HG03039 (cell line): ENCODE results near the gene RFWD3.
"Not testable (repeated sequence)": the region's sequence is repeated elsewhere in the genome, so short reads cannot be mapped to it uniquely, and the experiment has no call there.

Experiments
- ATAC-seq: cut with Tn5 transposase; IDR thresholded peaks from one replicate; pipeline ENCODE4 v1.9.1; 2021; ENCODE audit warnings: mild to moderate bottlenecking, moderate library complexity; ENCODE audit not compliant: unreplicated experiment

The RFWD3 gene, protein sequence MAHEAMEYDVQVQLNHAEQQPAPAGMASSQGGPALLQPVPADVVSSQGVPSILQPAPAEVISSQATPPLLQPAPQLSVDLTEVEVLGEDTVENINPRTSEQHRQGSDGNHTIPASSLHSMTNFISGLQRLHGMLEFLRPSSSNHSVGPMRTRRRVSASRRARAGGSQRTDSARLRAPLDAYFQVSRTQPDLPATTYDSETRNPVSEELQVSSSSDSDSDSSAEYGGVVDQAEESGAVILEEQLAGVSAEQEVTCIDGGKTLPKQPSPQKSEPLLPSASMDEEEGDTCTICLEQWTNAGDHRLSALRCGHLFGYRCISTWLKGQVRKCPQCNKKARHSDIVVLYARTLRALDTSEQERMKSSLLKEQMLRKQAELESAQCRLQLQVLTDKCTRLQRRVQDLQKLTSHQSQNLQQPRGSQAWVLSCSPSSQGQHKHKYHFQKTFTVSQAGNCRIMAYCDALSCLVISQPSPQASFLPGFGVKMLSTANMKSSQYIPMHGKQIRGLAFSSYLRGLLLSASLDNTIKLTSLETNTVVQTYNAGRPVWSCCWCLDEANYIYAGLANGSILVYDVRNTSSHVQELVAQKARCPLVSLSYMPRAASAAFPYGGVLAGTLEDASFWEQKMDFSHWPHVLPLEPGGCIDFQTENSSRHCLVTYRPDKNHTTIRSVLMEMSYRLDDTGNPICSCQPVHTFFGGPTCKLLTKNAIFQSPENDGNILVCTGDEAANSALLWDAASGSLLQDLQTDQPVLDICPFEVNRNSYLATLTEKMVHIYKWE

DNA sequence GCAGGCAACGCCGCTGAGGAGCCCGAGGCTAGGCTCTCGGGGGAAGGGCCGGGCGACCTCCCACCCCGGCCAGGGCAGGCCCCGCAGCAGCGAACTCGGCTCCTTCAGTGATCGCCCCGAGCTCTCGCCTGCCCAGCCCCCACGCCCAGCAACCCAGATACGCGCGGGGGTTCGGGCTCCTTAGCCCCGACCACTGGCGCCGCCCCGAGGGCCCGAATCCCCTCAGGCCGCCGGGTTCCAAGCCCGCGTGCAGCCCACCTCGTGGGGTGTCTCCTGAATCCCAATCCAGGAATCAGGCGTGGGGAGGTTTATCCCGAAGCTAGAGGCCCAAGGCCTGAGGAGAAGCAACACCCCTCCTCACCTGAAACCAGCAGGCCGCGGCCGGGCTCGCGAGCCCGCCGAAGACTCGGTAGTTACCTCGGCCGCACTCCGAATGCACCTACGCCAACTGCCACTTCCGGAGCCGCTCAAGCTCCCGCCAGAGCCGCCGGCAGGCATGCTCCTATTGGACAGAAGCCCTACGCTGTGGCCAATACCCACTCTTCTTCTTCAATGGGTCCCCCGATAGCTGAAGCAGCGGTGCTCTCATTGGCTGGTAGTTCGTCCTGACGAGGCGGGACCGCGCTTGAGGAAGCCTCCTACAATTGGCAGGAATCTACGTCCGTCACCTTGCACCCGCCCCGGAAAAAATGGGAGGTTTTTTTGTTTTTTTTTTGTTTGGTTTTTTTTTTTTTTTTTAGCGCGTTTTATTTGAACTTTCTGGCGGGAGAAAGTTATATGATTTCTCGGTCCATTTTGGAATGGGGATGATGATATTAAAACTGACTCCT is at the start of gene RFWD3:
Gene RFWD3 (minus strand): TSS at position 453 of the 830 bp plus-strand sequence. CDS start 5,428 bp downstream, outside the sequence.
- peak; percentile 100 for ATAC-seq

GRCh38 chr16:74716355-74716754 is 49.7 kb upstream of the RFWD3 start:
- no peak for ATAC-seq

DNA sequence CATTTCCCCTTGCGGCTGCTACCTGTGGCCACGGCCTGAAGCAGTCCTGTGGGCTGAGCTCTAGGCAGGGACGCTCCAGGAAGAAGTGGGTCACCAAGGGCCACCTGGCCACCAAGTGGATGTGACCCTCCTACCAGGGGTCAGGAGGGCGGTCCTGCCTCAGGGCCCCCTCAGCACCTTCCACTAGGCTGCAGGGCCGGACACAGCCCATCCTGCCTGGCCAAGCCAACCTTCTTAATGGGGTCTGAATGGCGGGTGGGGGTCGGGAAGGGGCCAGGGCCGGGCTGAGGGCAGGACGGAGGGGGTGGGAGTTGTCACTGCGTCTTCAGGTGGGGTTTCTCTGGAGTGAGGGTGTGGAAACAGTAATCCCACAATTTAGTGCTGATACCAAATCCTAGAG is 47.2 kb upstream of the RFWD3 start:
- ATAC-seq, result no peak

GRCh38 chr16:74713325-74713724 is 46.6 kb upstream of the RFWD3 start:
- no peak for ATAC-seq

DNA sequence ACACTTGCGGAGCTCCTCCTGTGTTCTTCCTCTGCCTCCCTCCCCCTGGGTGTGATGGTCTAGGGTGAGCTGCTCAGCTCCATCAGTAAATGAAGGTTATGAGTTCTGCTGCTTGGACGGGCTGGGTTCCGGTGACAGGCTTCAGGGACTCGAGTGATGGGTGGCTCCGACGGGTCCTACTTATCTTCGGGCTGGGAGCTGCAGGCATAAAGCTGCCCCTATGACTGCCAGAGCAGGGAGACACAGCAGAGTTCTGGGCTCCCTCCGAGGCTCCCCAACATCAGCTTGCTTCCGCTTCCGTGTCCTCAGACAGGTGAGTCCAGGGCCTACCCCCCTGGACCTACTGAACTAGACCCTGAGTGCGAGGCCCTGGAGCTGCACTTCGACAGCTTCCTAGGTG is 45.3 kb upstream of the RFWD3 start:
- no peak for ATAC-seq

DNA sequence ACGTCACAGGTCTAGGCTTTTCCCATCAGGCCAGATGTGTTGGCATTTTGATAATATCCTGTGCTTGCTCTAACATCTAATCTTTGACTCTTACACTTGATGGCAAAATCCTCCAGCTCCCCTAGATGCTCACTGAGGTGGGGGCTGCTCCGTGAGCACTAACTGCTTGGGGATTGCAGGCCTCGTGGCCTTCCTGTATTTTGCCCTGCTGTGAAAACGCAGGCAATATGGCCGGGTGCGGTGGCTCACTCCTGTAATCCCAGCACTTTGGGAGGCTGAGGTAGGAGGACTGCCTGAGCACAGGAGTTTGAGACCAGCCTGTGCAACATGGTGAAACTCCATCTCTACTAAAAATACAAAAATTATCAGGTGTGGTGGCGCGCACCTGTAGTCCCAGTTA is 43.7 kb upstream of the RFWD3 start:
- ATAC-seq, result no peak

DNA sequence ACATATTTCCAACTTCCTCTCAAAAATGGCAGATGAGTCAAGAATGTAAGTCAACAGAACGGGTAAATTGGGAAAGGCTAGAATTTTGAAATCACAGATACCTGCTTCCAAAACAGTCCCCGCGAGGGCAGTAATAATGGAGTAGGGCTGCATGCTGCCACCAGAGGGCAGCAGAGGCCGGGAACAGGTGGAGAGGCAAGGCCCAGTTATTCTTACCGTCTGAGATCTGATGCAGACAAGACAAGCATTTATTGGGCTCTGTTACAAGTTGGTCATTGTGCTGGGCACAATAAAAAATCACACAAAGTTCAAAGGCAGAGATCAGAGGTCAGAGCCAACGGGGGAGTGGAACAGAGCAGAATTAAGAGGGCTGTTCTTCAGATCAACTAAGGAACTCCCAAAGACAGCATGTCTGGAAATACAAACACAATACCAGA is 42.8 kb upstream of the RFWD3 start:
- ATAC-seq, result peak; percentile 65

- ATAC-seq, result peak; percentile 38
Measured at GRCh38 chr16:74700438-74701225, 34.0 kb upstream of the RFWD3 start, which contains the start of gene MLKL. MLKL (minus strand) TSS chr16:74700862; CDS start chr16:74695757, 5,105 bp downstream.

DNA sequence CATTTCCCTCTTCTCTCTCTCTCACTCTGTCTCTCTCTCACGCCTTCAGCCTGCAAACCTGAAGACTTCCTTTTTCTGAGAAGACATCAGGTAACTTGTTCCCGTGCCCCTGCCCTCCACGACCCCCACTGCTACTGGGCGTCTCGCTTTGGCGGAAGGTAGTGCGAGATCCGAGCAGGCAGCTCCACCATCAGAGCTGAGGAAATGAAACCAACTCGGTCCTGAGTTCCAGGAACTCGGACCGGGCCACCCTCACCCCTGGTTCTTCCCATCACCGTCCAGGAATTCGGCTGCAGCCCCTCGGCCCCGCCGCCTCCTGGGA is 33.4 kb upstream of the RFWD3 start:
- ATAC-seq, result peak; percentile 8

GRCh38 chr16:74699666-74700065 is 33.0 kb upstream of the RFWD3 start:
- no peak for ATAC-seq

GRCh38 chr16:74698222-74698621 is 31.5 kb upstream of the RFWD3 start:
- ATAC-seq, result no peak

GRCh38 chr16:74695450-74696422 is 29.1 kb upstream of the RFWD3 start:
- peak; percentile 86 for ATAC-seq

GRCh38 chr16:74691093-74691855 is 24.6 kb upstream of the RFWD3 start:
- no peak for ATAC-seq

DNA sequence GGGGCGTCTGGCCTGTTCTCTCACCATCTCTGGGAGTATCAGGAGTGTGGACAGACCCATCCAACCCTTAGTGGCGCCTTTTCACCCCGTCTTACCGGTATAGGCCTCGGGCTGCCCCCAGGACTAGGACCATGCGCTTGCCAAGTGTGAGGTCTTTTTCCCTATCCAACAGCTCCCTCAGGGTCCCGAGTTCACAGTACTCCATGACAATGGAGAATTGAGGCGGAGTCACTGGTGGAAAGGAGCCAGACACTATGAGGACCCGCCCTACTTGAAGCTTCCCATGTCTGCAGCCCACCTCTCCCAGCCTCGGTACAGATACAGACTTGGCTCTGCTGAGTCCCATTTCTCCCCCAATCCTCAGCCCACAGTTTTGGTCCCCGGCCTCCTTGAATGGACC is 15.9 kb upstream of the RFWD3 start:
- no peak for ATAC-seq

- no peak for ATAC-seq
Measured at GRCh38 chr16:74680681-74681080, 14.0 kb upstream of the RFWD3 start.

DNA sequence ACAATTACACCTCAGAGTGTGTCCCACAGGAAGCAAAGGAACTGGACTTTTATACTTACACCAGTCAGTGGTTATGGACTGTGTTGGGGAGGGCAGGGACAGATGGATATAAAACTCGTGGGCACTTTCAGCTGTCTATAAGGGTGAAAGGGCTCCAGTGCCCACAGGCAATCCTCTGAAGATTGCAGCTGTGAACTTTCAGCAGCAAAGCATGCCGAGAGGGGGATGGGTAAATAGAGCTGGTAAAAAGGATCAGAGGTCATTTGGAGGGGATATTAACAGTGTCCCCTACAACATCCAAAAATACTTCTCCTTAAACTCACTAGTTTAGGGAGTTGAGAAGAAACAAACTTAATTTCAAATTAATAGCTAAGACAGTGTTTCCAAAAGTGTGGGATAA is 13.3 kb upstream of the RFWD3 start:
- ATAC-seq, result no peak

DNA sequence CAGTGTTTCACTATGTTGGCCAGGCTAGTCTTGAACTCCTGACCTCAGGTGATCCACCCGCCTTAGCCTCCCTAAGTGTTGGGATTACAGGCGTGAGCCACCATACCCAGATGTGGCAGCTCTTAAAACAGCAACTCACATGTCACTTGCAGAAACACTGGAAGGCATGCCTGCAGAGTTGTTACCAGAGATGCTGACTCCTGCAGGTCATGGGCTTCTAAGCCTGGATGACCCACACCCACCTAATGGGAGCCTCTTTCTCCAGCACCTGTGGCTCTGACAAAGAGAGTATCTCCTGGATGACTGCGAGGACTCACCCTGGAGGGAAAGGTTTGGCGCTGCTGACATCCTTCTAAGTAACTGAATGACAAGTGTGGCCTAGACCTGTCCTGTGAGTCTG is 11.2 kb upstream of the RFWD3 start:
- no peak for ATAC-seq

- no peak for ATAC-seq
Measured at GRCh38 chr16:74673876-74674275, 7.2 kb upstream of the RFWD3 start.

- not testable (repeated sequence) for ATAC-seq
Measured at GRCh38 chr16:74668877-74669276, 2.2 kb upstream of the RFWD3 start.
